H9 (cell line): Measurements from ENCODE around the gene KCNMB2. TPM values are rescaled to one million over a fixed set of nuclear protein-coding genes. Genes with fewer than 3 reads are reported as not detected.

ENCODE experiments used
- DNase-seq: peaks from one replicate; pipeline ENCODE4 v3.0.0-alpha.2; 2017
- H2AFZ ChIP-seq: one replicate; pipeline ENCODE4 v1.6.1; 2013; ENCODE audit warnings: mild to moderate bottlenecking, low read length, control low read depth, moderate library complexity
- H2AK5ac ChIP-seq: 2 replicates; pipeline ENCODE4 v1.6.1; 2013; ENCODE audit warnings: low read length, control low read depth, mixed read lengths; ENCODE audit not compliant: insufficient read length
- H2BK120ac ChIP-seq: one replicate; pipeline ENCODE4 v1.6.1; 2013; ENCODE audit warnings: low read depth, mild to moderate bottlenecking, low read length, control low read depth, inconsistent platforms; ENCODE audit not compliant: poor library complexity, severe bottlenecking
- H2BK12ac ChIP-seq: 2 replicates; pipeline ENCODE4 v1.6.1; 2013; ENCODE audit warnings: low read length, control low read depth, mixed read lengths, low read depth; ENCODE audit not compliant: insufficient read length
- H2BK15ac ChIP-seq: 2 replicates; pipeline ENCODE4 v1.6.1; 2013; ENCODE audit warnings: low read depth, low read length, control low read depth
- H2BK20ac ChIP-seq: one replicate; pipeline ENCODE4 v1.6.1; 2013; ENCODE audit warnings: low read depth, mild to moderate bottlenecking, low read length, control low read depth, inconsistent platforms; ENCODE audit not compliant: poor library complexity, severe bottlenecking
- H2BK5ac ChIP-seq: 2 replicates; pipeline ENCODE4 v1.6.1; 2013; ENCODE audit warnings: low read length, control low read depth, mixed read lengths; ENCODE audit not compliant: insufficient read length
- H3K14ac ChIP-seq: 2 replicates; pipeline ENCODE4 v1.6.1; 2013; ENCODE audit warnings: low read length, control low read depth; ENCODE audit not compliant: insufficient read depth
- H3K18ac ChIP-seq: 2 replicates; pipeline ENCODE4 v1.6.1; 2013; ENCODE audit warnings: low read depth, mild to moderate bottlenecking, mixed read lengths, low read length, control low read depth; ENCODE audit not compliant: insufficient read length
- H3K23ac ChIP-seq: 2 replicates; pipeline ENCODE4 v1.6.1; 2013; ENCODE audit warnings: low read length, control low read depth, mixed read lengths, low read depth; ENCODE audit not compliant: insufficient read length
- H3K23me2 ChIP-seq: 2 replicates; pipeline ENCODE4 v1.6.1; 2013; ENCODE audit warnings: low read depth, mild to moderate bottlenecking, mixed read lengths, low read length, control low read depth; ENCODE audit not compliant: insufficient read length, poor library complexity, severe bottlenecking
- H3K27ac ChIP-seq: 2 replicates; pipeline ENCODE4 v1.5.1; 2013; ENCODE audit warnings: low read length, control low read depth, mixed read lengths, low read depth; ENCODE audit not compliant: insufficient read length
- H3K27me3 ChIP-seq: 2 replicates; pipeline ENCODE4 v1.6.1; 2013; ENCODE audit warnings: low read length, control low read depth, inconsistent platforms; ENCODE audit not compliant: insufficient read depth
- H3K4ac ChIP-seq: 2 replicates; pipeline ENCODE4 v1.6.1; 2013; ENCODE audit warnings: low read depth, mild to moderate bottlenecking, control low read depth, inconsistent platforms, low read length, moderate library complexity
- H3K4me1 ChIP-seq: 2 replicates; pipeline ENCODE4 v1.6.1; 2013; ENCODE audit warnings: low read length, control low read depth, inconsistent platforms; ENCODE audit not compliant: insufficient read depth
- H3K4me2 ChIP-seq: 2 replicates; pipeline ENCODE4 v1.6.1; 2013; ENCODE audit warnings: low read length, control low read depth, mixed read lengths; ENCODE audit not compliant: insufficient read length, insufficient read depth
- H3K56ac ChIP-seq: 2 replicates; pipeline ENCODE4 v1.6.1; 2013; ENCODE audit warnings: low read depth, mild to moderate bottlenecking, mixed read lengths, low read length, control low read depth; ENCODE audit not compliant: insufficient read length
- H3K79me1 ChIP-seq: 2 replicates; pipeline ENCODE4 v1.6.1; 2013; ENCODE audit warnings: low read depth, mild to moderate bottlenecking, moderate library complexity, low read length, control low read depth, inconsistent platforms; ENCODE audit not compliant: insufficient read depth, poor library complexity, severe bottlenecking
- H3K79me2 ChIP-seq: 2 replicates; pipeline ENCODE4 v1.6.1; 2013; ENCODE audit warnings: low read length, control low read depth, inconsistent platforms; ENCODE audit not compliant: insufficient read depth
- H3K9ac ChIP-seq: 2 replicates; pipeline ENCODE4 v1.6.1; 2013; ENCODE audit warnings: low read length, control low read depth, mixed read lengths; ENCODE audit not compliant: insufficient read length; ENCODE audit errors: extremely low read depth
- H3K9me3 ChIP-seq: one replicate; pipeline ENCODE4 v1.6.1; 2013; ENCODE audit warnings: low read depth, low read length, inconsistent platforms; ENCODE audit not compliant: control insufficient read depth
- H3T11ph ChIP-seq: one replicate; pipeline ENCODE4 v1.6.1; 2013; ENCODE audit warnings: mild to moderate bottlenecking, low read length, control low read depth, inconsistent platforms
- H4K20me1 ChIP-seq: one replicate; pipeline ENCODE4 v1.6.1; 2013; ENCODE audit not compliant: control insufficient read depth, insufficient read length, insufficient read depth
- H4K5ac ChIP-seq: 2 replicates; pipeline ENCODE4 v1.6.1; 2013; ENCODE audit warnings: low read depth, mild to moderate bottlenecking, mixed read lengths, low read length, control low read depth; ENCODE audit not compliant: insufficient read length
- H4K8ac ChIP-seq: replicated peaks from 2 replicates; pipeline ENCODE4 v1.6.1; 2013; ENCODE audit warnings: low read length, control low read depth, mixed read lengths, low read depth; ENCODE audit not compliant: insufficient read length
- H4K91ac ChIP-seq: 2 replicates; pipeline ENCODE4 v1.6.1; 2013; ENCODE audit warnings: low read depth, mild to moderate bottlenecking, moderate library complexity, mixed read lengths, low read length, control low read depth; ENCODE audit not compliant: insufficient read length
- H3K27ac Mint-ChIP-seq, 3 experiments: 2 replicates in 2 of 3; 3 replicates in 1 of 3; pipeline ENCODE4 v1.8.0; 2020 to 2021; ENCODE audit warnings: mixed read lengths in 3 of 3, mild to moderate bottlenecking in 1 of 3, moderate library complexity in 1 of 3
- H3K27me3 Mint-ChIP-seq: 2 replicates; pipeline ENCODE4 v1.8.0; 2021; ENCODE audit warnings: low read depth, mild to moderate bottlenecking, moderate library complexity, mixed read lengths
- H3K36me3 Mint-ChIP-seq, 3 experiments: 2 replicates in 2 of 3; 3 replicates in 1 of 3; pipeline ENCODE4 v1.8.0; 2020 to 2021; ENCODE audit warnings: low read depth in 3 of 3, mixed read lengths in 3 of 3; ENCODE audit not compliant: insufficient read depth in 1 of 3
- H3K4me1 Mint-ChIP-seq, 2 experiments: 2 replicates each; pipeline ENCODE4 v1.8.0; 2020; ENCODE audit warnings: mixed read lengths in 2 of 2
- H3K4me3 Mint-ChIP-seq, 2 experiments: 2 replicates in 1 of 2; 3 replicates in 1 of 2; pipeline ENCODE4 v1.8.0; 2020 to 2021; ENCODE audit warnings: mild to moderate bottlenecking in 2 of 2, mixed read lengths in 2 of 2, moderate library complexity in 1 of 2
- H3K9me3 Mint-ChIP-seq, 2 experiments: 2 replicates in 1 of 2; 3 replicates in 1 of 2; pipeline ENCODE4 v1.8.0; 2020; ENCODE audit warnings: mild to moderate bottlenecking in 2 of 2, mixed read lengths in 2 of 2, moderate library complexity in 1 of 2
- CTCF ChIP-seq: fragments of 200-600 bp; sonication (generic); conservative IDR thresholded peaks from 3 replicates; pipeline ENCODE4 v1.8.0; 2021; ENCODE audit warnings: antibody characterized with exemption, mild to moderate bottlenecking
- WGBS: extraction: QIAGEN DNeasy Blood & Tissue Kit; methylation state at CpG from one replicate; pipeline ENCODE4 v1.1.7; 2013; ENCODE audit warnings: missing lambda C conversion rate, low lambda C conversion rate, mixed read lengths; ENCODE audit not compliant: insufficient read length; ENCODE audit errors: extremely low coverage; 5-methylcytosine and 5-hydroxymethylcytosine counted together
- total RNA-seq: library from RNA; stranded (reverse); gene quantifications from 2 replicates; pipeline ENCODE4 v1.2.1, GENCODE V29; 2021

Gene KCNMB2
- total RNA-seq, 1 experiment from 2014 or later = not detected

GRCh38 chr3:178677961-178678360, 141.7 kb downstream of the KCNMB2 start:
- Histone ChIP-seq H3K23me2 (no peaks in the 10 kb centered on the region), H3K18ac (no peak overlapping the region), H3K27ac (no peak overlapping the region)

More at GRCh38 chr3:178677961-178678360, 141.7 kb downstream of the KCNMB2 start:
- H3K27me3 Mint-ChIP-seq = no peaks in the 10 kb centered on the region
- Histone ChIP-seq H4K5ac (no peak overlapping the region), H3K4ac (no peak overlapping the region), H3K4me2 (no peak overlapping the region), H2AFZ (no peak overlapping the region), H3K23ac (no peak overlapping the region), H3T11ph (no peak overlapping the region), H2BK120ac (no peak overlapping the region), H2BK15ac (no peak overlapping the region), H3K56ac (no peak overlapping the region), H3K9ac (no peak overlapping the region), H3K9me3 (no peaks in the 10 kb centered on the region), H4K91ac (no peak overlapping the region), H3K4me1 (no peaks in the 10 kb centered on the region), H2BK5ac (no peak overlapping the region), H3K14ac (no peak overlapping the region), H2AK5ac (no peak overlapping the region), H4K8ac (no peak overlapping the region), H3K79me2 (no peaks in the 10 kb centered on the region), H2BK12ac (no peak overlapping the region), H2BK20ac (no peak overlapping the region), H3K27me3 (no peaks in the 10 kb centered on the region), H4K20me1 (no peaks in the 10 kb centered on the region), H3K79me1 (no peaks in the 10 kb centered on the region)
- no peaks in the 10 kb centered on the region for H3K36me3 Mint-ChIP-seq
- H3K27ac Mint-ChIP-seq = no peak overlapping the region
- no peak for TF ChIP-seq CTCF
- no peak overlapping the region for H3K4me3 Mint-ChIP-seq
- H3K4me1 Mint-ChIP-seq = no peaks in the 10 kb centered on the region
- H3K9me3 Mint-ChIP-seq = peaks cover 2% of the 10 kb centered on the region in 2 experiments; a peak in 2 of 5 replicates
- DNase-seq = no peak
- WGBS = no CpG with 5 or more reads among the region's 2 CpGs
